Upper lobe of right lung (tissue), 1 donor: ENCODE measurements around the gene IQGAP1. TPM values are rescaled to one million over a fixed set of nuclear protein-coding genes. Genes with fewer than 3 reads are reported as not detected.

Experiments used
- ATAC-seq: fragments of 200-7000 bp; cut with Tn5 transposase; one replicate; pipeline ENCODE4 v1.9.1; 2020; ENCODE audit warnings: mild to moderate bottlenecking, moderate library complexity
- DNase-seq: peaks from one replicate; pipeline ENCODE4 v3.0.0-alpha.2; 2020
- H3K27ac ChIP-seq: fragments of 200-600 bp; one replicate; pipeline ENCODE4 v1.8.0; 2022
- H3K27me3 ChIP-seq: fragments of 200-600 bp; one replicate; pipeline ENCODE4 v1.8.0; 2022; ENCODE audit warnings: mild to moderate bottlenecking
- H3K36me3 ChIP-seq: fragments of 200-600 bp; one replicate; pipeline ENCODE4 v1.8.0; 2022
- H3K4me1 ChIP-seq: fragments of 200-600 bp; one replicate; pipeline ENCODE4 v1.8.0; 2022
- H3K4me3 ChIP-seq: fragments of 200-600 bp; one replicate; pipeline ENCODE4 v1.8.0; 2022; ENCODE audit warnings: mild to moderate bottlenecking
- H3K9me3 ChIP-seq: fragments of 200-600 bp; one replicate; pipeline ENCODE4 v1.8.0; 2022
- CTCF ChIP-seq: fragments of 200-600 bp; IDR thresholded peaks from one replicate; pipeline ENCODE4 v1.8.0; 2022; ENCODE audit warnings: antibody characterized with exemption
- intact Hi-C: fragments of 100-400 bp; cut with DNase I; formaldehyde crosslinking; loops from one replicate; pipeline ENCODE4 v1.11.0; 2022
- total RNA-seq: library from RNA; stranded (reverse); fragmentation: NEBNext Ultra II Directional; extraction: Animal tissue kit (Norgen Biotek cat#: 25700); gene quantifications from one replicate; pipeline ENCODE4 v1.2.1, GENCODE V29; 2021
- donor health status: DM: no; HTN: yes; CAD: no; lungs with severe emphysema.

IQGAP1 gene
- total RNA-seq, 1 donor from 2014 or later, result 256 TPM

- H3K36me3 ChIP-seq, result peaks cover 97% of the 10 kb centered on the region
- DNase-seq (no peak), ATAC-seq (no peak)
Observed at GRCh38 chr15:90470453-90470852, 82.4 kb downstream of the IQGAP1 start.

GRCh38 chr15:90471126-90471525, 83.1 kb downstream of the IQGAP1 start:
- Histone ChIP-seq H3K4me1 (no peaks in the 10 kb centered on the region), H3K4me3 (no peak overlapping the region), H3K27ac (no peak overlapping the region), H3K9me3 (no peaks in the 10 kb centered on the region), H3K36me3 (peaks cover 97% of the 10 kb centered on the region), H3K27me3 (no peaks in the 10 kb centered on the region)
- intact Hi-C loops, result loop anchor here (10.0 kb wide), 1 partner anchor 146 kb away; no protein-coding TSS in a partner anchor
- no peak for TF ChIP-seq CTCF
- no peak for DNase-seq
- no peak for ATAC-seq

More at GRCh38 chr15:90470453-90470852, 82.4 kb downstream of the IQGAP1 start:
- no peak for TF ChIP-seq CTCF
- peaks cover under 1% of the 10 kb centered on the region for H3K4me1 ChIP-seq
- H3K9me3 ChIP-seq, result no peaks in the 10 kb centered on the region
- no peaks in the 10 kb centered on the region for H3K27me3 ChIP-seq
- no peak overlapping the region for H3K27ac ChIP-seq
- intact Hi-C loops, result loop anchor here (10.0 kb wide), 1 partner anchor 146 kb away; no protein-coding TSS in a partner anchor
- H3K4me3 ChIP-seq, result no peak overlapping the region

- TF ChIP-seq CTCF, result no peak
- no peak overlapping the region for H3K27ac ChIP-seq
- DNase-seq, result no peak
- no peaks in the 10 kb centered on the region for H3K27me3 ChIP-seq
- H3K36me3 ChIP-seq, result peaks cover 97% of the 10 kb centered on the region
- ATAC-seq, result no peak
- H3K4me1 ChIP-seq, result no peaks in the 10 kb centered on the region
- no peaks in the 10 kb centered on the region for H3K9me3 ChIP-seq
- intact Hi-C loops, result loop anchor here (10.0 kb wide), 1 partner anchor 147 kb away; no protein-coding TSS in a partner anchor
- H3K4me3 ChIP-seq, result no peak overlapping the region
Observed at GRCh38 chr15:90471769-90472168, 83.7 kb downstream of the IQGAP1 start.

GRCh38 chr15:90478846-90479481, 90.9 kb downstream of the IQGAP1 start:
- TF ChIP-seq CTCF, result no peak
- H3K36me3 ChIP-seq, result peaks cover 93% of the 10 kb centered on the region
- no peaks in the 10 kb centered on the region for H3K9me3 ChIP-seq
- peaks cover 13% of the 10 kb centered on the region for H3K4me1 ChIP-seq
- intact Hi-C loops, result loop anchor here (10.0 kb wide), 1 partner anchor 154 kb away; no protein-coding TSS in a partner anchor
- no peak overlapping the region for H3K4me3 ChIP-seq
- ATAC-seq (no peak), DNase-seq (no peak)
- H3K27ac ChIP-seq, result no peak overlapping the region
- H3K27me3 ChIP-seq, result no peaks in the 10 kb centered on the region

GRCh38 chr15:90479656-90480055, 91.6 kb downstream of the IQGAP1 start:
- Histone ChIP-seq H3K4me1 (peaks cover 13% of the 10 kb centered on the region), H3K27me3 (no peaks in the 10 kb centered on the region), H3K9me3 (no peaks in the 10 kb centered on the region), H3K36me3 (peaks cover 93% of the 10 kb centered on the region), H3K27ac (no peak overlapping the region), H3K4me3 (no peak overlapping the region)
- peak; percentile 89 for ATAC-seq
- no peak for DNase-seq
- no peak for TF ChIP-seq CTCF
- intact Hi-C loops, result loop anchor here (5.0 to 10.0 kb wide), 2 partner anchors 117 to 155 kb away; no protein-coding TSS in a partner anchor
